GM19467 (cell line): ENCODE results near the gene EDN2.

Experiments used
- ATAC-seq: cut with Tn5 transposase; IDR thresholded peaks from one replicate; pipeline ENCODE4 v1.9.1; 2021; ENCODE audit warnings: mild to moderate bottlenecking, moderate library complexity; ENCODE audit not compliant: unreplicated experiment

EDN2 gene

GRCh38 chr1:41500378-41500777 lies 15.9 kb upstream of the EDN2 start:
- ATAC-seq: no peak

GRCh38 chr1:41499591-41499990 lies 15.1 kb upstream of the EDN2 start:
- ATAC-seq: no peak

- no peak for ATAC-seq
Measured at GRCh38 chr1:41498804-41499203, 14.3 kb upstream of the EDN2 start.

- ATAC-seq: no peak
Measured at GRCh38 chr1:41498391-41498790, 13.9 kb upstream of the EDN2 start.

- ATAC-seq: no peak
Measured at GRCh38 chr1:41497461-41498030, 13.1 kb upstream of the EDN2 start.

- no peak for ATAC-seq
Measured at GRCh38 chr1:41497056-41497440, 12.6 kb upstream of the EDN2 start.

- ATAC-seq: no peak
Measured at GRCh38 chr1:41496080-41497055, 11.9 kb upstream of the EDN2 start.

GRCh38 chr1:41495210-41495948 lies 10.9 kb upstream of the EDN2 start:
- no peak for ATAC-seq

- ATAC-seq: no peak
Measured at GRCh38 chr1:41494351-41495209, 10.1 kb upstream of the EDN2 start.

GRCh38 chr1:41493626-41494350 lies 9.3 kb upstream of the EDN2 start:
- ATAC-seq: no peak

- no peak for ATAC-seq
Measured at GRCh38 chr1:41493117-41493536, 8.6 kb upstream of the EDN2 start.

- no peak for ATAC-seq
Measured at GRCh38 chr1:41492341-41492848, 7.9 kb upstream of the EDN2 start.

GRCh38 chr1:41490911-41491310 lies 6.4 kb upstream of the EDN2 start:
- ATAC-seq: no peak

- no peak for ATAC-seq
Measured at GRCh38 chr1:41489561-41489960, 5.1 kb upstream of the EDN2 start.

GRCh38 chr1:41488040-41488951 lies 3.8 kb upstream of the EDN2 start:
- ATAC-seq: no peak

GRCh38 chr1:41487126-41488039 lies 2.9 kb upstream of the EDN2 start:
- no peak for ATAC-seq

- ATAC-seq: no peak
Measured at GRCh38 chr1:41486371-41487125, 2.1 kb upstream of the EDN2 start.
